HG02610 (cell line): Measurements from ENCODE around the gene TBX2.

Source experiments
- ATAC-seq: cut with Tn5 transposase; IDR thresholded peaks from one replicate; pipeline ENCODE4 v1.9.1; 2021; ENCODE audit warnings: mild to moderate bottlenecking, moderate library complexity; ENCODE audit not compliant: unreplicated experiment

Gene TBX2

DNA sequence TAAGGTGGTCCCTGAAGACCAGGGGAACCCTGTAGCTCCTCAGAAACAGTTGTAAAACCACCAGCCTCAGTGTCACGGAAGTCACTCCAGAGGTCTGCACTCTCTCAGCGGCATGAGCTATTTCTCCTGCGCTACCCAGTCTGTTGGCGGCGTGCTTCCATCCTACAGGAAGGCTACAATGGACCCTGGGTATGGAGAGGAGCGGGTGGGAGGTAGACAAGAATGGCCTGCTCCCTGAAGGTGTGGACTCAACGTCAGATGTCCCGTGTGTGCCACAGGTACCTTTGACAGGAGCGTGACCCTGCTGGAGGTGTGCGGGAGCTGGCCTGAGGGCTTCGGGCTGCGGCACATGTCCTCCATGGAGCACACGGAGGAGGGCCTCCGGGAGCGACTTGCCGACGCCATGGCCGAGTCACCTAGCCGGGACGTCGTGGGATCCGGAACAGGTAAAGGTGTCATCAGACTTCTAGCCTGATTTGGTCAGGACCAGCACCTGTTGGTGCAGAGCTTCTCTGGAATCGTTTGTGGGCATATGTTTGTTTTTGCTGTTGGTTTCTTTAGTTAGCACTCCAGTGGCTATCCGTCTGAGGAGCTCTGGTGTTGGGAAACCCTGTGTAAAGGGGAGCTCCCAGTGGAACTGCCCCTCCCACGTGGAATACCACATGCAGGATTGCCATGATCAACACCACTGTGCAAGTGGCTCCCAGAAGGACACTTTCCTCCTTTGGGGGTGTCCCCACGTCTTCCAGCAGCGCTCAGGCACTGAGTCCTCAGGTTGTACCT lies 31.4 kb upstream of the TBX2 start:
- no peak for ATAC-seq

DNA sequence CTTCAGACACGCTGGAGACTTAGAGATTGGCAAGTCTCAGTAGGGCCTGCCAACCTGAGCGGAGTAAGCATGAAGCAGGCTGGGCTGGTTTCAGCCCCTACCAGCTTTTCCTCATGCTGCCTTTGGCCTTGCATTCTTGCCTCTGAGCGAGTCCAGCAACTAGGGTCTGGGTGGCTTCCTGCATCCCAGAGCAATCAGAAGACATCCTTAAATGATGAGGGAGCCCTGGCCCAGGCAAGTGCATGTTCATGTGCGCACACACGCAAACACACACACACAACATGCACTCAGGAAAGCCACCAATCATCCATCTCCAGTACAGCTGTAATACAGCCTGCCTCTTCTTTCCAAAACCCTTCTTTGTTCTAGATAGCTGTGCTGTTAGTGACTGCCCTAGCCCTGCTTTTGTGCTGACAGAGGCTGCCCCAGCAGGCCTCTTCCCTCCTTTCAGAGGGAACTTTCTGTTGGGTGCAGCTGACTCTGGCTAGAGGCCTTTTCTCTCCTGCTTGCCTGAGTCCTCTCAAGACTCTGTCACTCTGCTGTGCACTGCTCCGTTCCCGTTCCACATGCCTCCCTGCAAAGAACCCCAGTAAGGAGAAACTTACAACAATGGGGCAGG lies 30.7 kb upstream of the TBX2 start:
- ATAC-seq, result no peak

DNA sequence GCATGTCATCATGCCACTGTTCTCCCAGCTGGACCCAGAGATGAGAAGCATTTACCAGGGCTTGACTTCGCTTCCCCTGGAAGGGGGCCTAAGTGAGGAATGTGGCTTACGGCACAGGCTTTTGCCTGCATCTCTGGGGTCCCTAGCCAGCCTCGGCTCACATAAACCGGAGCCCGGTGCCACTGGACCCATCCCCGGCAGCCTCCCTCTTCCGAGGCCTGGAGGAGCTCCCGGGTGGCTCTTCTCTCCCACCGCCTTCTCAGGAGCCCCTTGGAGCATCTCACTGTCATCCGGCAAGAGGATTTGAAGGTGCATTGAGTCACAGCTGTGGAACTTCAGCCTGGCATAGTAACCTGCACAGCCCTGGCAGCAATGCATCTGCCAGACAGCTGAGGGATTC lies 29.9 kb upstream of the TBX2 start:
- ATAC-seq, result no peak

- ATAC-seq, result no peak
Measured at GRCh38 chr17:61371179-61371578, 28.5 kb upstream of the TBX2 start.

GRCh38 chr17:61371606-61372005 lies 28.0 kb upstream of the TBX2 start:
- no peak for ATAC-seq

DNA sequence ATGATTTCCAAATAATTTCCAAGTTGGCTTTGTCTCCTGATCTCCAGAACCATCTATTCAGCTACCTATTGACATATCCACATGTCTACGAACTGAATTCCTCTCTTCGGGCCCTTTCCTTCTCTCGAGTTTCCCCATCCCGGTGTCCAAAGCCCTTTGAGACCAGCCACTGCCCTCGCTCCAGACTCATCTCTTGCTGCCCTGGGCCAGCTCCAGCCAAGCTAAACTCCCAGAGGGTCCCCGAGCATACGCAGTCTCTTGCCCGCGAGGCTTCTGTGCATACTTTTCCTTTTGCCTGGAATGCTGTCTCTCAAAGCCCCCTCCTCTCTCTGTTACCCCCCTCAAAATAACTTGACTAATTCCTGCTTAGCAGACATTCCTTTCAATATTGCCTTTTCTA lies 27.2 kb upstream of the TBX2 start:
- ATAC-seq, result no peak

DNA sequence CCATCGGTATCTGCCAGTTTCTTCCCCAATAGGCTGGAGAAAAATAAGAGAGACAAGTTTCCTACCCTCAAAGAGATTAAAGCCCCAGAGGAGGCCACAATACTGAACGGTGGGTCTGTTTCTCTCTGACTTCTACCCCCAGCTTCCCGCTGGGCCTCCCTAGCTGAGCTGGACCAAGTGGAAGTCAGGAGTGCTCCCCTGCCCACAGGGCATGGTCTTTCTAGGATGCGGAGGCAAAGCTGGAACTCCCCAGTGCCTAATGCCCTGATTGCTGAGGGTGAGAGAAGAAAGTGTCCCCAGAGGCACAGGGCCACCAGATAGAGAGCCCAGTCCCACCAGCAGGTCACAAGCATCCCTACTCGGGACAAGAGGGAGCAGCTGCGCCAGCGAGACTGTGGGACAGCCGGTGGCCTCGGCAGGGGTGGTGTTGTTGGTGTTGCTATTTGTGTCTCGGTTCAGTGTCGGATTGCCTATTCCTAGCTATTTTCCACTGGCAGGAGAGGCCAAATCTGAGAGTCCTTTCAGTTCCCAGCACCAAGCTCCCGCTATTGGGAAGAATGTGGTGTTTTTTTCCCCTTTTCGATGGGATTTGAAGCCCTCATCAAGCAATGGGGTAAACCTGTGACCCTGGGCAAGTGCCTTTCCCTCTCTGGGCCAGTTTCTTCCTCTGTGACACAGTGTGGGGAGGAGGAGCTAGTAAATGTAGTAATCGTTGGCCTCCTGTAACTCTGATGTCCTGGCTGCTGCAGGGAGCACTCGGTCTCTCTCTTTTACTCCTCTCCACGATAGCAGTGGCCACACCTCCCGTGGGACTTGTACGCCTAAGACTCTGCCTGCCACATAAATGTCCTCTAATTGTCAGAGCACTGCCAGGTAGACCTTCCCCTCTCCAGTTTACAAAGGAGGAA lies 22.5 kb upstream of the TBX2 start:
- no peak for ATAC-seq

DNA sequence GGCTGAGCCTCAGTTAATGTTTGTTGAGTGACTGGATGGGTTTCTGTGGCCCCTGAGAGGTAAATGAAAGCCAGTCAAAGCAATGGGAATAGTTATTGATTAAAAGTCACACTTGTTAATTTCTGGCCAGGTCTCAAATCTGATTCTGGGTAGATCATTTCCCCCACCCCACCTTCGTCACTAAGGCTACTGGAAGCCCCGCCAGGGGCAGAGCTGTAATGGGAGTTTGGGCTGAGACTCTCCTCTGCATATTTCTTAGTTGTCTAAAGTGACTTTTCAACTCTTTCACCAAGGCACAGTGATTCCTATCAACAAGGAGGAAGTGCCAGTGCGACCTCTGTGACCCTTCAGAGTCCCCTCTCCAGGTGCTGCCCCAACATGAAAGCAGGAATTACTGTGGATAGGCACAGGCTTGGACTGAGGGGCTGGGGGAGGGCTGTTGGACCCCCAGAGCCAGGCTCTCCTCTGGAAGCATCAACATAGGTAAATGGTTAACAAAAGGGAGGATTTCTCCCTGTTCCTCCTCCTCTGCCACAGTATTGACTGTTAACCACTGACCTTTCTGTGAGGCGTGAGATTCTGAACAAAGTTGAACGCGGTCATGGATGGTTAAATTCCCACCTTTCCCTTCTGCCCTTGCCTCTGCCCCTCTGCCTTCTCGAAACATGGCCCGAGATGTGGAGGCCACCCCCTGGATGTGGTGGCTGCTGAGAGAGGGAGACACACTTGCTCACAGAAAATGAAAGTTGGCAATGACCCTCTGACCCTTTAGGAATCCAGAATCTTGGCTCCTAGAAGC lies 20.8 kb upstream of the TBX2 start:
- ATAC-seq, result no peak

DNA sequence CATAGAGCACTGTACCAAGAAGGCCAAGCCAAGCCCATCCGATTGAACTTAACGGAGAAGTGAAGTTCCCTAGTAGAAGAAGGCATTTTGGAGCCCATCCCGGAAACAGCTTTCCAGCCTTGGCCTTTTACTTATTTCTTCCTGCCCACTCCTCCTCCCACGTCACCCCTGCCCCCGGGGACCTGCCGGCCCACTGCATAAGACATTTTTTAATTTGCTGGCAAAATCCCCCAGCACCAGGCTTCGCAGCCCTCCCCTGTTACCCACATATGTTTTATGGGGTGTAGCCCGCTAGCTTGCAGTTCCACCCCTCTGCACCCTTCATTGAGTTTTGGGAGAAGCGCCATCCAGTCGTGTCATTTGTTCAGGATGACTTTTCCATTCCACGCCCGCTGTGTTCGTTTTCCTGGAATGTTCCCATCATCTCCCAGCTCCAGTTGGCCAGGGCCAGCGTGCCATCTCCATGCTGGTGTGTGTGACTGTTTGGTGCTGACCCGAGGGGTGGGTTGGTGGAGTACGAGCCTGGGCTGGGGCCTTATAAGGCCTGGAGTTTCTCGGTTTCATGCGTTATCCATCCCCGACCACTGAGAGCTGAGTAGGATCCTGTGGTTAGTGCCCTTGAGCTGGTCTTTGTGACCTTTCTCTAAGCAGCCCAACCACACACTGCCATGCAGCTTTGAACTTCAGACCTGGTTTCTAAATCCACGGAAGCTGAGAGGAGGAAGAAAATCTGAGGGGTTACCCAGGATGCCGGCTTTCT lies 20.0 kb upstream of the TBX2 start:
- ATAC-seq, result no peak

DNA sequence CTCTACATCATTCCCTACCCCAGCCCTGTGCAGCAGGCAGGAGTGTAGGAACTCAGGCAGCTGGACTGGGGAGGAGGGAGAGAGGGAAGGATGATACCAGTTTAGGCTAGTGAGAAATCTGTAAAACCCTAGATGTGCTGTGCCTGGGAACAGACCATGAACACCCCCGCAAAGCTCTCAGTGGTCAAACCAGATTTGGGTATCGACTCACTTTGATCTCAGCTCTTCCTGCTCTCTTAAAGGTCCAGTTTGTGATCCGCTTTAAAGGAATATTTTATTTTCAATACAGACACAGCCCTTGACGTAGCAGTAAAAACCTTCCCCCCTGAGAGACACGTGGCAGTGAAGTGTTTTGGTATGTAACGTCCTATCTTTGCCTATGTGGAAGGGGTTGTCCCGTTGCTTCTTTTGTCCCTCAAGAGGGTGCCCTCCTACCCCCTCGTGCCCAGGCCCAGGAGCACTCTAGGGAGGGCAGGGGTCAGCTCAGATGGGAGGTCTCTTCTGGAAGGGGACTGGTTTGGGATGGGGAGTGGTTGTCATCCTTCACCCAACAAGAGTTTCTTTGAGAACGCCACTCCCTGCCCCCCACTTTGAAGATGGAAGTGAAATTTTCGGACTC lies 19.3 kb upstream of the TBX2 start:
- ATAC-seq, result no peak

- ATAC-seq, result no peak
Measured at GRCh38 chr17:61380836-61381525, 18.7 kb upstream of the TBX2 start.

DNA sequence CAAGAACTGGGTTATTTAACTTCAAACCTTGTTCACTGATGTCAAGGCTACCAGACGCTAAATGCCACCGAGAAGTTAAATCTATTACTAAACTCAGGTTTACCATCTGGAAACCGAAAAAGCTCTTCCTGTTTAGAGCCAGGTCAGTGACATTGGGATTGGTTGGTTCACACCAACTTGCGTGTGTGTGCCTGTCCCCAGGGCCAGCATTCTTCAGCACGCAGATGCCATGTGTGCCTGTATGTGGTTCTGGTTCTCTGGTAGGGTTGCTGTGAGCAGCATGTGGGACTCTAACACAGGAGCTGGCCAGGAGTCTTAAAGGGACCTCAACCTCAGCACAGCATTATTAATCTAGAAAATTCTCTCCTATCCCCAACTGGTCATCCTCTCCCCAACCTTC lies 18.1 kb upstream of the TBX2 start:
- ATAC-seq, result no peak

- no peak for ATAC-seq
Measured at GRCh38 chr17:61382796-61383688, 16.6 kb upstream of the TBX2 start.

DNA sequence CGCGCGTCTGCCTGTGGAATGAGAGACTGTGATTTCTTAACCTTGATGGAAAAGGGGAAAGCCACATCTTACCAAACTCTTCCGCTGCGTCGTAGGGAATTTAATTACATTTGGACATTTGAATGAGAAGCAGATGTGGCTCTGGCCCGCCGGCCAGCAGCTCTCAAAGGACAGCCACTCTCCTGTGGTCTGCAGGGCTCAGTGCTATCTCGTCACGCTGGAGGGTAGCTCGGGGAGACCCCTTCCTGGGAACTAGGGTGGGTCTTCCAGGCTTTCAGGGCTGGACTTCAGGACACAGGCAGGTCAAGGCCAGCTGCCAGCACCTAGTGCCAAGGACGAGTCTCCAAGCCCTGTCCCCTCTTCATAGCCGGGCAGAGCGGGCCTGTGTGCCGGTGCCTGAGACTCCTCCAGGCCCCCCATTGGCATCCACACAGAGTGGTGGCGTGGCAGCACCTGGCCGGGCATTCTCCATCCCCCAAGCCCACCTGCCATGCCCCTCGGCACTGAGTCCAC lies 15.9 kb upstream of the TBX2 start:
- no peak for ATAC-seq

DNA sequence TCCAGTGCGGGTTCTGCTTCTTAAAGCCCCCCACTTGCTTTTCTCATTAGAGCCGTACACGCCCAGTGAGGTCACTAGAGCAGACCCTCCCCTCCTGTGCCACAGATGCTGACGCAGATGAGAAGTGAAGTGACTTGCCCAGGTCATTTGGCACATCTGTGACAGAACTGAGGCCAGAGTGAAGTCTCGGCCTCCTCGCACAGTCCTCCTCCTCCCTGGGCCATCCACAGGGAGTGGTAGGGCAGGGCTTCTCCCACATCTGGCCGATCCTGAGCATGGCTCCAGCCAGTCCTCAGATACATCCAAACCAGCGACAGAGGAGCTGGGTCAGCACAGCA lies 15.3 kb upstream of the TBX2 start:
- ATAC-seq, result no peak

- no peak for ATAC-seq
Measured at GRCh38 chr17:61384692-61385576, 14.7 kb upstream of the TBX2 start.

DNA sequence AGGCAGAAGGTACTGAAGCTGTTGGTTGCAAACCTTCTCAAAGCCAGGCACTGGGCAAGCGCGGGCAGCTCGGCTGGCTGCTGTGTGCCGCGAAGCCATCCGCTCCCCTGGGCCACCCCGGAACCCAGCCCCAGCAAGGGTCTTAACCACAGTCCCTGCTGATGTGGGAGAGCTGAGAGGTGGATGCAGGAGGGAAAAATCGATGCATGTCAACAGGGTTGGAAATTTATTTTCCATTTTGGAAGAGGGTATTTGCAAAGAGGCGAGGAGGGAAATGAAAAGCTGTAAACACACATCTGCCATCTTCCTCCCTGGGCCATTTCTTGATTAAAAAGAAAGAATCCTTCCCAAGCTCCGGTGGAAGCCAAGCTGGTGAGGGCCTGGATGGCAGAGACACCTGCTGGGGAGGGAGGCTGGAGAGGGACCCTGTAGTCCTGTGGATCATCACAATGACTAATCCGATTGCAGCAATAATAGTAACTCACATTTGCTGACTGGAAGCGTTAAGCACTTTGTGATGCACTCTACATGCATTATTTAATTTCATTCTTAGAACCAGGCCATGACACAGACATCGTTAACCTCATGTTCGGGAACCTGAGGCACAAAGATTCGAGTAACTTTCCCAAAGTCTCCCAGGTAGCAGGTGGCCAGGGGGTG lies 13.9 kb upstream of the TBX2 start:
- no peak for ATAC-seq
